ENCODE results near the gene UBASH3A. TPM values are rescaled to one million over a fixed set of nuclear protein-coding genes. Genes with fewer than 3 reads are reported as not detected.

UBASH3A gene
- total and polyA plus RNA-seq, 4 donors, result 0.58 to 0.88 (median 0.67) TPM

DNA sequence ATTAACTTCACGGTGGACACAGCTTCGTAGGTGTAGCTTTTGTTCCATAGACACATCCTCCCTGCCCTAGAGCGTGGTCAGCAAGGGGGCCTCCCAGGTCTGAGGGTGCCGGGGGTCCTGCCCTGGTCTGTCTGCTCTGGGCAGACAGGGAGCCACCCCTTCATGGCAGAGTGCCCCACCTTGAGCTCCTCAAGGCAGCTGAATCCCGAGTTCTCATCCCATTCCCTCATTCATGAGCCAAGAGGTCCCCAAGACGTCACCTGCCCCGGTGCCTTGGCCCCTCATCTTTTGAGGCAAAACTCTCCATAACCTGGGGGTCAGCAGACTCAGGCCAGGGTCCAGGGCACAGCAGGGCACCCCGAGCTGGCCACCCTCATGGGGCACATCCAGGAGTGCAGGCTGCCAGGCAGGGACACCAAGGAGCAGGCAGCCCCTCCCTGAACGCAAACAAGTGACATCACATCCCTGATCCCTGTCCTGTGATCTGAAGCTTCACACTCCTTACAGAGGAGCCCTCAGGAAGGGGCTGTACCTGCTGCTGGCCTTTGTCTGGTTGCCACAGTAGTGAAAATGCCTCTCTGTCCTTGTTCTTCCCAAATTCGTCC is 23.3 kb downstream of the UBASH3A start:
- H3K9me3 ChIP-seq (ENCODE audit: control insufficient read depth in 4 of 4, insufficient read depth in 3 of 4, low read length in 3 of 4), result peaks cover 0 to 3% (median 0%) of the 10 kb centered on the region in 4 donors
- H3K27ac ChIP-seq (ENCODE audit: low read depth in 1 of 2, low read length in 1 of 2), result no peak overlapping the region
- H3K9ac ChIP-seq (ENCODE audit: insufficient read depth in 1 of 2, low read length in 2 of 2), result no peak overlapping the region
- TF ChIP-seq, protein P1, sequence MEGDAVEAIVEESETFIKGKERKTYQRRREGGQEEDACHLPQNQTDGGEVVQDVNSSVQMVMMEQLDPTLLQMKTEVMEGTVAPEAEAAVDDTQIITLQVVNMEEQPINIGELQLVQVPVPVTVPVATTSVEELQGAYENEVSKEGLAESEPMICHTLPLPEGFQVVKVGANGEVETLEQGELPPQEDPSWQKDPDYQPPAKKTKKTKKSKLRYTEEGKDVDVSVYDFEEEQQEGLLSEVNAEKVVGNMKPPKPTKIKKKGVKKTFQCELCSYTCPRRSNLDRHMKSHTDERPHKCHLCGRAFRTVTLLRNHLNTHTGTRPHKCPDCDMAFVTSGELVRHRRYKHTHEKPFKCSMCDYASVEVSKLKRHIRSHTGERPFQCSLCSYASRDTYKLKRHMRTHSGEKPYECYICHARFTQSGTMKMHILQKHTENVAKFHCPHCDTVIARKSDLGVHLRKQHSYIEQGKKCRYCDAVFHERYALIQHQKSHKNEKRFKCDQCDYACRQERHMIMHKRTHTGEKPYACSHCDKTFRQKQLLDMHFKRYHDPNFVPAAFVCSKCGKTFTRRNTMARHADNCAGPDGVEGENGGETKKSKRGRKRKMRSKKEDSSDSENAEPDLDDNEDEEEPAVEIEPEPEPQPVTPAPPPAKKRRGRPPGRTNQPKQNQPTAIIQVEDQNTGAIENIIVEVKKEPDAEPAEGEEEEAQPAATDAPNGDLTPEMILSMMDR (IDR thresholded peaks at IDR 0.05; ENCODE audit: control extremely low read depth, extremely low read depth), result no peak
- no peak overlapping the region for H3K4me3 ChIP-seq
- DNase-seq (no peak), ATAC-seq (ENCODE audit: insufficient read depth, low FRiP score) (no peak)
- 91 to 95% methylated on average over 10 of the region's 10 CpGs for WGBS, 2 donors
- no peaks in the 10 kb centered on the region for H3K27me3 ChIP-seq (ENCODE audit: control insufficient read depth in 3 of 3, insufficient read depth in 3 of 3, low read length in 2 of 3)
- no peaks in the 10 kb centered on the region for H3K36me3 ChIP-seq (ENCODE audit: control insufficient read depth in 4 of 4, insufficient read depth in 4 of 4, low read length in 4 of 4)
- no peaks in the 10 kb centered on the region for H3K4me1 ChIP-seq (ENCODE audit: control insufficient read depth in 5 of 5, insufficient read depth in 5 of 5, low read length in 5 of 5)

GRCh38 chr21:42427809-42428419 is 24.2 kb downstream of the UBASH3A start:
- TF ChIP-seq, protein P1 (IDR thresholded peaks at IDR 0.05; ENCODE audit: control extremely low read depth, extremely low read depth), result no peak
- no peak overlapping the region for H3K27ac ChIP-seq (ENCODE audit: low read depth in 1 of 2, low read length in 1 of 2)
- DNase-seq (no peak), ATAC-seq (ENCODE audit: insufficient read depth, low FRiP score) (no peak)
- WGBS, 2 donors, result 74 to 78% methylated on average over 10 of the region's 10 CpGs
- no peaks in the 10 kb centered on the region for H3K27me3 ChIP-seq (ENCODE audit: control insufficient read depth in 3 of 3, insufficient read depth in 3 of 3, low read length in 2 of 3)
- H3K9ac ChIP-seq (ENCODE audit: insufficient read depth in 1 of 2, low read length in 2 of 2), result no peak overlapping the region
- H3K36me3 ChIP-seq (ENCODE audit: control insufficient read depth in 4 of 4, insufficient read depth in 4 of 4, low read length in 4 of 4), result no peaks in the 10 kb centered on the region
- H3K4me1 ChIP-seq (ENCODE audit: control insufficient read depth in 5 of 5, insufficient read depth in 5 of 5, low read length in 5 of 5), result no peaks in the 10 kb centered on the region
- no peak overlapping the region for H3K4me3 ChIP-seq
- H3K9me3 ChIP-seq (ENCODE audit: control insufficient read depth in 4 of 4, insufficient read depth in 3 of 4, low read length in 3 of 4), result peaks cover 0 to 6% (median 0%) of the 10 kb centered on the region in 4 donors

GRCh38 chr21:42429021-42429420 is 25.3 kb downstream of the UBASH3A start:
- DNase-seq (no peak), ATAC-seq (ENCODE audit: insufficient read depth, low FRiP score) (no peak)
- H3K9me3 ChIP-seq (ENCODE audit: control insufficient read depth in 4 of 4, insufficient read depth in 3 of 4, low read length in 3 of 4), result peaks cover 0 to 9% (median 0%) of the 10 kb centered on the region in 4 donors
- no peak overlapping the region for H3K27ac ChIP-seq (ENCODE audit: low read depth in 1 of 2, low read length in 1 of 2)
- WGBS, 2 donors, result 92 to 96% methylated on average over 1 of the region's 1 CpG
- H3K27me3 ChIP-seq (ENCODE audit: control insufficient read depth in 3 of 3, insufficient read depth in 3 of 3, low read length in 2 of 3), result no peaks in the 10 kb centered on the region
- H3K36me3 ChIP-seq (ENCODE audit: control insufficient read depth in 4 of 4, insufficient read depth in 4 of 4, low read length in 4 of 4), result no peaks in the 10 kb centered on the region
- TF ChIP-seq, protein P1 (IDR thresholded peaks at IDR 0.05; ENCODE audit: control extremely low read depth, extremely low read depth), result no peak
- no peaks in the 10 kb centered on the region for H3K4me1 ChIP-seq (ENCODE audit: control insufficient read depth in 5 of 5, insufficient read depth in 5 of 5, low read length in 5 of 5)
- no peak overlapping the region for H3K4me3 ChIP-seq
- no peak overlapping the region for H3K9ac ChIP-seq (ENCODE audit: insufficient read depth in 1 of 2, low read length in 2 of 2)
